HG02870 (cell line): ENCODE results near the gene SELPLG.
"Not testable (repeated sequence)": the region's sequence is repeated elsewhere in the genome, so short reads cannot be mapped to it uniquely, and the experiment has no call there.

Source experiments
- ATAC-seq: cut with Tn5 transposase; IDR thresholded peaks from one replicate; pipeline ENCODE4 v1.9.1; 2021; ENCODE audit warnings: mild to moderate bottlenecking, moderate library complexity; ENCODE audit not compliant: unreplicated experiment

The SELPLG gene

GRCh38 chr12:108638997-108639822 lies 5.5 kb upstream of the SELPLG start:
- no peak for ATAC-seq

- ATAC-seq, result no peak
Observed at GRCh38 chr12:108638141-108638827, 4.6 kb upstream of the SELPLG start.

GRCh38 chr12:108637222-108637971 lies 3.7 kb upstream of the SELPLG start:
- ATAC-seq, result no peak

- no peak for ATAC-seq
Observed at GRCh38 chr12:108635997-108636808, 2.5 kb upstream of the SELPLG start.

GRCh38 chr12:108635201-108635996 lies 1.7 kb upstream of the SELPLG start:
- ATAC-seq, result peak; percentile 50

- no peak for ATAC-seq
Observed at GRCh38 chr12:108634341-108634751, 652 bp upstream of the SELPLG start.

- no peak for ATAC-seq
Observed at GRCh38 chr12:108633081-108633533, 587 bp downstream of the SELPLG start.

- not testable (repeated sequence) for ATAC-seq
Observed at GRCh38 chr12:108631261-108631660, 2.4 kb downstream of the SELPLG start.

- no peak for ATAC-seq
Observed at GRCh38 chr12:108630481-108631207, 3.0 kb downstream of the SELPLG start.

- ATAC-seq, result no peak
Observed at GRCh38 chr12:108629824-108630476, 3.7 kb downstream of the SELPLG start.

GRCh38 chr12:108629151-108629550 lies 4.5 kb downstream of the SELPLG start:
- ATAC-seq, result no peak

- ATAC-seq, result no peak
Observed at GRCh38 chr12:108627134-108627920, 6.4 kb downstream of the SELPLG start.

- no peak for ATAC-seq
Observed at GRCh38 chr12:108625228-108625627, 8.5 kb downstream of the SELPLG start.

GRCh38 chr12:108623577-108623976 lies 10.1 kb downstream of the SELPLG start:
- no peak for ATAC-seq

GRCh38 chr12:108622921-108623514 lies 10.7 kb downstream of the SELPLG start:
- ATAC-seq, result no peak

GRCh38 chr12:108622421-108622820 lies 11.3 kb downstream of the SELPLG start:
- ATAC-seq, result no peak

- ATAC-seq, result no peak
Observed at GRCh38 chr12:108621161-108621560, 12.5 kb downstream of the SELPLG start.
